ENCODE results near the gene FEM1B. TPM values are rescaled to one million over a fixed set of nuclear protein-coding genes. Genes with fewer than 3 reads are reported as not detected.

FEM1B gene
- total and polyA plus RNA-seq, 4 donors, result 11.3 to 96.3 (median 45.1) TPM

- no peak for DNase-seq
Observed at GRCh38 chr15:68305420-68305871, 27.9 kb downstream of the FEM1B start.

GRCh38 chr15:68307131-68307928 lies 29.8 kb downstream of the FEM1B start:
- no peaks in the 10 kb centered on the region for H3K27me3 ChIP-seq (ENCODE audit: control insufficient read depth in 1 of 2, insufficient read depth in 2 of 2, low read length in 1 of 2)
- WGBS, 2 donors, result 77% methylated on average over 14 of the region's 14 CpGs
- intact Hi-C loops (cut with DNase I), result loop anchor here (2.0 to 5.0 kb wide), 6 partner anchors 45 to 367 kb away; partner anchors contain the start of gene ITGA11 (in 1 of the 2)

More at GRCh38 chr15:68305420-68305871, 27.9 kb downstream of the FEM1B start:
- no peak overlapping the region for H3K4me3 ChIP-seq (ENCODE audit: low read length in 2 of 2)
- no peaks in the 10 kb centered on the region for H3K27me3 ChIP-seq (ENCODE audit: control insufficient read depth in 1 of 2, insufficient read depth in 2 of 2, low read length in 1 of 2)
- H3K9me3 ChIP-seq (ENCODE audit: control insufficient read depth, low read length), result no peaks in the 10 kb centered on the region
- H3K4me1 ChIP-seq (ENCODE audit: control insufficient read depth in 1 of 2, insufficient read depth in 2 of 2, low read length in 2 of 2), result no peaks in the 10 kb centered on the region
- H3K36me3 ChIP-seq (ENCODE audit: control insufficient read depth in 1 of 2, insufficient read depth in 2 of 2, low read length in 1 of 2), result peaks cover 0 to 7% of the 10 kb centered on the region in 2 donors
- H3K27ac ChIP-seq (ENCODE audit: low read depth in 1 of 2, low read length in 2 of 2), result peak overlapping the region in 1 of 2 donors; percentile 20
- 67% methylated on average over 6 of the region's 6 CpGs for WGBS, 2 donors
- intact Hi-C loops (cut with DNase I), result loop anchor here (5.0 kb wide), 5 partner anchors 47 to 252 kb away; partner anchors contain the start of gene ITGA11 (in 1 of the 2)
- no peak for ATAC-seq (ENCODE audit: low FRiP score)

DNA sequence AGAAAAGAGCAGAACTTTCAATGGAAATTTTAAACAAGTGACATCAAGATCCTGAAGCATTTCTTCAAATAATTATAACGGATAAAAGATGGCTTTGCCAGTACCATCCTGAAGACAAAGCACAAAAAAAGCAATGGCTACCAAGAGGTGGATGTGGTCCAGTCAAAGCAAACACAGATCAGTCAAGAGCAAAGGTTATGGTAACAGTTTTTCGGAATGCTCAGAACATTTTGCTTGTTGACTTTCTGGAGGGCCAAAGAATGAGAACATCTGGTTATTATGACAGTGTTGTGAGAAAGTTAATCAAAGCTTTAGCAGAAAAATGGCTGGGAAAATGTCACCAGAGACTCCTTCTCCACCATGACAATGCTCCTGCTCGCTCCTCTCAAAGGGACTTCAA lies 31.5 kb downstream of the FEM1B start:
- ATAC-seq (ENCODE audit: low FRiP score) (no peak), DNase-seq (no peak)
- peak overlapping the region in 1 of 2 donors; percentile 34 for H3K27ac ChIP-seq (ENCODE audit: low read depth in 1 of 2, low read length in 2 of 2)
- no peaks in the 10 kb centered on the region for H3K27me3 ChIP-seq (ENCODE audit: control insufficient read depth in 1 of 2, insufficient read depth in 2 of 2, low read length in 1 of 2)
- H3K36me3 ChIP-seq (ENCODE audit: control insufficient read depth in 1 of 2, insufficient read depth in 2 of 2, low read length in 1 of 2), result peaks cover 0 to 5% of the 10 kb centered on the region in 2 donors
- intact Hi-C loops (cut with DNase I), result loop anchor here (5.0 kb wide), 5 partner anchors 43 to 248 kb away; partner anchors contain the start of gene ITGA11 (in 1 of the 2)
- H3K4me3 ChIP-seq (ENCODE audit: low read length in 2 of 2), result no peak overlapping the region
- no peaks in the 10 kb centered on the region for H3K9me3 ChIP-seq (ENCODE audit: control insufficient read depth, low read length)
- 16 to 22% methylated on average over 3 of the region's 3 CpGs for WGBS, 2 donors
- no peaks in the 10 kb centered on the region for H3K4me1 ChIP-seq (ENCODE audit: control insufficient read depth in 1 of 2, insufficient read depth in 2 of 2, low read length in 2 of 2)

More at GRCh38 chr15:68307131-68307928, 29.8 kb downstream of the FEM1B start:
- DNase-seq (peak in 1 of 2 donors; percentile 49), ATAC-seq (ENCODE audit: low FRiP score) (no peak)
- Histone ChIP-seq H3K4me1 (ENCODE audit: control insufficient read depth in 1 of 2, insufficient read depth in 2 of 2, low read length in 2 of 2) (no peaks in the 10 kb centered on the region), H3K27ac (ENCODE audit: low read depth in 1 of 2, low read length in 2 of 2) (peak overlapping the region; percentile 51 to 85), H3K9me3 (ENCODE audit: control insufficient read depth, low read length) (no peaks in the 10 kb centered on the region), H3K36me3 (ENCODE audit: control insufficient read depth in 1 of 2, insufficient read depth in 2 of 2, low read length in 1 of 2) (peaks cover 0 to 7% of the 10 kb centered on the region in 2 donors), H3K4me3 (ENCODE audit: low read length in 2 of 2) (no peak overlapping the region)

DNA sequence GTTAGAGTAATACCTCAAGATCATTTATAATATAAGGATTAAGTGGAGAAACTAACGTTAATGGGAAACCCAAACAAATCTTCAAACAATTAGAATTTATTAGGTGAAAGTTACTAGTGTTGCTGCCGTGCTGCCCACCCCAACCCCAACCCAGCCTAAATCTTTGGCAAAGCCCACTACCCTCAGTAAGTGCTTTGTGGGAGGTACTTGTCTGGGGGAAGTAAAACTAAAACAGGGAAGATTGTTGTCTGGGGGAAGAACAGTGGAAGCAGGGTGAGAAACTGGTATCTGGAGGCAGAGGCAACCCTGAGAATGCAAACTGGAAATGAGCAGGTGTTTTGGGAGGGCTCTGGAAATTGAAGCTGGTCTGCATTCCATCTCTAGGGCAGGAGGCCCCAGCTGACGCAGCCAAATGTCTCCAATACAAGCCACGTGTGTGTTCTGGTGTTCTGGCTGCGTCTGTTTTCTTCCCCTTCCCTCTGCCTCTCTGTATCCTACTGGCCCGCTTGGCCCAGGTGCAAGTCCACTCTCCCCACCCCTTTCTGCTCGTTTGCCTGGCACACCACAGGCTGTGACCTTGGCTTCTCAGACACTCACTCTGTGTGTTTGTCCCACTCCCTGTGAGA lies 32.7 kb downstream of the FEM1B start:
- intact Hi-C loops (cut with DNase I), result loop anchor here in 1 of 2 donors (5.0 kb wide), 1 partner anchor 67 kb away; no protein-coding TSS in a partner anchor
- peak overlapping the region; percentile 78 to 79 for H3K27ac ChIP-seq (ENCODE audit: low read depth in 1 of 2, low read length in 2 of 2)
- H3K9me3 ChIP-seq (ENCODE audit: control insufficient read depth, low read length), result no peaks in the 10 kb centered on the region
- no peak for ATAC-seq (ENCODE audit: low FRiP score)
- 23 to 26% methylated on average over 7 of the region's 7 CpGs for WGBS, 2 donors
- no peaks in the 10 kb centered on the region for H3K27me3 ChIP-seq (ENCODE audit: control insufficient read depth in 1 of 2, insufficient read depth in 2 of 2, low read length in 1 of 2)
- H3K4me1 ChIP-seq (ENCODE audit: control insufficient read depth in 1 of 2, insufficient read depth in 2 of 2, low read length in 2 of 2), result no peaks in the 10 kb centered on the region
- peaks cover 0 to 6% of the 10 kb centered on the region in 2 donors for H3K36me3 ChIP-seq (ENCODE audit: control insufficient read depth in 1 of 2, insufficient read depth in 2 of 2, low read length in 1 of 2)
- H3K4me3 ChIP-seq (ENCODE audit: low read length in 2 of 2), result no peak overlapping the region
- peak in 1 of 2 donors; percentile 55 for DNase-seq

GRCh38 chr15:68310804-68311463 lies 33.4 kb downstream of the FEM1B start:
- H3K36me3 ChIP-seq (ENCODE audit: control insufficient read depth in 1 of 2, insufficient read depth in 2 of 2, low read length in 1 of 2), result peaks cover 0 to 5% of the 10 kb centered on the region in 2 donors
- DNase-seq, result peak in 1 of 2 donors; percentile 70
- no peaks in the 10 kb centered on the region for H3K4me1 ChIP-seq (ENCODE audit: control insufficient read depth in 1 of 2, insufficient read depth in 2 of 2, low read length in 2 of 2)
- no peaks in the 10 kb centered on the region for H3K27me3 ChIP-seq (ENCODE audit: control insufficient read depth in 1 of 2, insufficient read depth in 2 of 2, low read length in 1 of 2)
- intact Hi-C loops (cut with DNase I), result loop anchor here in 1 of 2 donors (5.0 kb wide), 1 partner anchor 66 kb away; no protein-coding TSS in a partner anchor
- no peaks in the 10 kb centered on the region for H3K9me3 ChIP-seq (ENCODE audit: control insufficient read depth, low read length)
- no peak for ATAC-seq (ENCODE audit: low FRiP score)
- H3K4me3 ChIP-seq (ENCODE audit: low read length in 2 of 2), result no peak overlapping the region
- WGBS, 2 donors, result 86 to 90% methylated on average over 22 of the region's 22 CpGs
- peak overlapping the region in 1 of 2 donors; percentile 78 for H3K27ac ChIP-seq (ENCODE audit: low read depth in 1 of 2, low read length in 2 of 2)

DNA sequence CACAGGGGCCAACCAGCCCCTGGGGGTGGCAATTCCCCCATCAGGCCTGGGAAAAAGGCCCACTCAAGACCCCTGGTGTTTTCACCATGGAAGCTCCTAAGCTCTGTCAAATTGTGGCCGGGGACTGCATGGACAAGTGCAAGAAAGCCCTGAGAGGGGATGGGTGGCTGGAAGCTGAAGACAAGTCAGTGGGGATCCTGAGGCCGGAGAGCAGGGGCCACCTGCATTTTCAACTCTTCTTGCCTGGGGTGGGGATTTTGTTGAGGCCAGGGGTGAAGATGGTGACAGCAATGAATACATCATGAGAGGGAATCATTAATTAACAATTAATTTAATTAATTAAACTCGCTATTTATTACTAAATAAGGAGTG lies 33.9 kb downstream of the FEM1B start:
- 96 to 99% methylated on average over 3 of the region's 3 CpGs for WGBS, 2 donors
- peak overlapping the region in 1 of 2 donors; percentile 78 for H3K27ac ChIP-seq (ENCODE audit: low read depth in 1 of 2, low read length in 2 of 2)
- peaks cover 0 to 5% of the 10 kb centered on the region in 2 donors for H3K36me3 ChIP-seq (ENCODE audit: control insufficient read depth in 1 of 2, insufficient read depth in 2 of 2, low read length in 1 of 2)

DNA sequence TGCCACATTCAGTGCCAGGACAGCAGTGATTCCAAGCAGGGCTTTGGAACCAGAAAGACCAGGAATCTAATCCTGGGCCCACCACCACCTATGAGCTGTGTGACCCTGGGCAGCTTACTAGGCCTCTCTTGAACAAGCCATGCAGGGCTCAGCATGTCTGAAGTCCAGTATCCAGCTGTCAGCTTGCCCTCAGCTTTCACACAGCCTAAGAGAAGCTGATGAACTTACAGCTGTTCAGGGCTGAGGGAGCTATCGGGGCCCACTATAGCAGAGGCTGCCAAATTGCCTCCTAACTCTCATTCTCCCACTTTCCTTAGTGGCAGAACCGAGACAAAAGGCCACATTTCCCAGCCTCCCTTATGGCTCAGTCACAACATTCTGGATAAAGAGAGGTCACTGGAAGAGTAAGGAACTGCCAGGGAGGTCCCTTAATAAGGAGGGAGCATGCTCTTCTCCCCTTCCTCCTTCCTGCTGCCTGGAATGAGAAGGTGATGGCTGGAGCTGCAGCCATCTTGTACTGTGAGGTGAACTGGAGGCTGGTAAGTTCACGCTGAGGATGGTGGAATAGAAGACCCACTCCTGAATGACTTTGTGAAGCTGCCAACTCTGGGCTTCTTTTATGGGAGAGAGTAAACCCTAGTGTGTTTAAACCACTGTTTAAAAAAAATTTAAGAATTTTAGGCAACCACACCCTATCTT lies 34.5 kb downstream of the FEM1B start:
- intact Hi-C loops (cut with DNase I), result loop anchor here in 1 of 2 donors (5.0 kb wide), 1 partner anchor 65 kb away; no protein-coding TSS in a partner anchor

More for the DNA sequence above, 33.9 kb downstream of the FEM1B start:
- DNase-seq (peak in 1 of 2 donors; percentile 48), ATAC-seq (ENCODE audit: low FRiP score) (no peak)
- Histone ChIP-seq H3K4me1 (ENCODE audit: control insufficient read depth in 1 of 2, insufficient read depth in 2 of 2, low read length in 2 of 2) (no peaks in the 10 kb centered on the region), H3K27me3 (ENCODE audit: control insufficient read depth in 1 of 2, insufficient read depth in 2 of 2, low read length in 1 of 2) (no peaks in the 10 kb centered on the region), H3K9me3 (ENCODE audit: control insufficient read depth, low read length) (no peaks in the 10 kb centered on the region), H3K4me3 (ENCODE audit: low read length in 2 of 2) (no peak overlapping the region)
- intact Hi-C loops (cut with DNase I), result loop anchor here in 1 of 2 donors (5.0 kb wide), 1 partner anchor 66 kb away; no protein-coding TSS in a partner anchor

More for the DNA sequence above, 34.5 kb downstream of the FEM1B start:
- Histone ChIP-seq H3K9me3 (ENCODE audit: control insufficient read depth, low read length) (no peaks in the 10 kb centered on the region), H3K27ac (ENCODE audit: low read depth in 1 of 2, low read length in 2 of 2) (peak overlapping the region in 1 of 2 donors; percentile 80), H3K36me3 (ENCODE audit: control insufficient read depth in 1 of 2, insufficient read depth in 2 of 2, low read length in 1 of 2) (peaks cover 0 to 5% of the 10 kb centered on the region in 2 donors), H3K4me1 (ENCODE audit: control insufficient read depth in 1 of 2, insufficient read depth in 2 of 2, low read length in 2 of 2) (no peaks in the 10 kb centered on the region), H3K4me3 (ENCODE audit: low read length in 2 of 2) (no peak overlapping the region), H3K27me3 (ENCODE audit: control insufficient read depth in 1 of 2, insufficient read depth in 2 of 2, low read length in 1 of 2) (no peaks in the 10 kb centered on the region)
- ATAC-seq (ENCODE audit: low FRiP score), result no peak
- WGBS, 2 donors, result 90 to 91% methylated on average over 3 of the region's 3 CpGs
- peak in 1 of 2 donors; percentile 27 for DNase-seq

All from aorta (tissue), 5 donors.